K562 (cell line): ENCODE results near the gene USP9Y. TPM values are rescaled to one million over a fixed set of nuclear protein-coding genes. Genes with fewer than 3 reads are reported as not detected.
"Not testable (repeated sequence)": the region's sequence is repeated elsewhere in the genome, so short reads cannot be mapped to it uniquely, and the experiment has no call there.

Source experiments
- ATAC-seq: fragments of 200-7000 bp; cut with Tn5 transposase; 3 replicates; pipeline ENCODE4 v1.9.1; 2020; ENCODE audit warnings: moderate library complexity
- BruUV-seq: library from RNA; stranded (reverse); fragments of 400-500 nt; replicated peaks from 2 replicates; lab custom pipeline; 2021; lab: Mats Ljungman, UMichigan
- CTCF ChIA-PET: fragments of 300-600 bp; formaldehyde crosslinking; extraction: SDS; loops from one replicate; lab custom pipeline; 2021; ENCODE audit warnings: low intra/inter-chr PET ratio; lab: Yijun Ruan, JAX
- POLR2A ChIA-PET: fragments of 300-600, 350-650 bp; sonication (Branson Sonifier 250); formaldehyde crosslinking; extraction: SDS; loops from one replicate; lab custom pipeline; 2021; ENCODE audit warnings: antibody characterized with exemption, inconsistent platforms; lab: Yijun Ruan, JAX
- DNase-seq, 4 experiments: peaks; one replicate each; pipeline versions ENCODE4 v3.0.0 to v3.0.0-alpha.2; 2011 to 2018; ENCODE audit warnings: low spot score in 3 of 4, mixed read lengths in 3 of 4; ENCODE audit errors: extremely low read depth in 1 of 4
- FAIRE-seq: peaks from 2 replicates; lab custom pipeline; 2011; peaks lifted over from hg19 to GRCh38; lab: Jason Lieb, UNC
- H2AFZ ChIP-seq: 2 replicates; pipeline ENCODE4 v1.6.0; 2011; ENCODE audit warnings: low read depth, low read length, control low read depth, inconsistent platforms
- H3K27ac ChIP-seq: fragments of 200-600 bp; 3 replicates; pipeline ENCODE4 v1.8.0; 2011; ENCODE audit warnings: low read depth, mild to moderate bottlenecking, control low read depth, inconsistent platforms, low read length, moderate library complexity, mixed read lengths; ENCODE audit errors: extremely low read depth
- H3K27me3 ChIP-seq, 2 experiments: fragments of 300-600 bp in 1 of 2; 2 replicates in 1 of 2; 3 replicates in 1 of 2; pipeline versions ENCODE4 v1.6.0 to v1.8.0; 2011; ENCODE audit warnings: inconsistent platforms in 2 of 2, low read length in 2 of 2, mild to moderate bottlenecking in 1 of 2, mixed read lengths in 1 of 2, moderate library complexity in 1 of 2; ENCODE audit not compliant: control insufficient read depth in 2 of 2, insufficient read depth in 2 of 2
- H3K36me3 ChIP-seq: fragments of 300-600 bp; 3 replicates; pipeline ENCODE4 v1.8.0; 2011; ENCODE audit warnings: mild to moderate bottlenecking, low read length, inconsistent platforms; ENCODE audit not compliant: control insufficient read depth, insufficient read depth
- H3K4me1 ChIP-seq, 2 experiments: fragments of 200-600 bp in 1 of 2; replicated peaks in 1 of 2; 2 replicates in 1 of 2; 3 replicates in 1 of 2; pipeline versions ENCODE4 v1.5.1 to v1.8.0; 2011; ENCODE audit warnings: inconsistent platforms in 2 of 2, low read length in 2 of 2, mild to moderate bottlenecking in 1 of 2, mixed read lengths in 1 of 2, moderate library complexity in 1 of 2; ENCODE audit not compliant: control insufficient read depth in 2 of 2, insufficient read depth in 2 of 2
- H3K4me2 ChIP-seq: 2 replicates; pipeline ENCODE4 v1.6.1; 2011; ENCODE audit warnings: low read length, control low read depth, inconsistent platforms, mixed read lengths; ENCODE audit not compliant: insufficient read depth
- H3K4me3 ChIP-seq: fragments of 200-600 bp; sonication (generic), shearing (Covaris generic); 2 replicates; pipeline ENCODE4 v1.5.1; 2016; ENCODE audit warnings: control low read depth, inconsistent platforms
- H3K79me2 ChIP-seq: fragments of 200-600 bp; 3 replicates; pipeline ENCODE4 v1.8.0; 2011; ENCODE audit warnings: low read length, inconsistent platforms; ENCODE audit not compliant: control insufficient read depth, insufficient read depth
- H3K9ac ChIP-seq, 2 experiments: 2 replicates each; pipeline versions ENCODE4 v1.6.0 to v1.6.1; 2011; ENCODE audit warnings: low read depth in 2 of 2, low read length in 2 of 2, control low read depth in 1 of 2, inconsistent platforms in 1 of 2, mild to moderate bottlenecking in 1 of 2, mixed read lengths in 1 of 2; ENCODE audit not compliant: insufficient read depth in 1 of 2
- H3K9me1 ChIP-seq: one replicate; pipeline ENCODE4 v1.6.0; 2011; ENCODE audit warnings: inconsistent platforms, mild to moderate bottlenecking, low read length, moderate library complexity; ENCODE audit not compliant: control insufficient read depth, insufficient read depth
- H3K9me3 ChIP-seq: replicated peaks from 2 replicates; pipeline ENCODE4 v1.5.1; 2011; ENCODE audit warnings: low read depth, low read length, inconsistent platforms; ENCODE audit not compliant: control insufficient read depth, insufficient read depth
- H4K20me1 ChIP-seq: replicated peaks from 2 replicates; pipeline ENCODE4 v1.6.1; 2011; ENCODE audit warnings: low read length, inconsistent platforms, mixed read lengths; ENCODE audit not compliant: control insufficient read depth, insufficient read depth
- HMG20B ChIP-seq: fragments of 250-450 bp; sonication (Bioruptor Pico); IDR thresholded peaks from 2 replicates; pipeline ENCODE4 v1.5.0; 2021; ENCODE audit warnings: mild to moderate bottlenecking
- PML ChIP-seq: IDR thresholded peaks from 2 replicates; pipeline ENCODE4 v1.6.1; 2012; ENCODE audit warnings: low read length, inconsistent platforms
- PTTG1 ChIP-seq: fragments of 450-650 bp; IDR thresholded peaks from 2 replicates; pipeline ENCODE4 v1.6.1; 2016; ENCODE audit warnings: low read depth, mild to moderate bottlenecking, missing genetic modification characterization, missing compliant biosample characterization
- SRSF9 ChIP-seq: fragments of 200-400 bp; formaldehyde crosslinking; IDR thresholded peaks from 2 replicates; pipeline ENCODE4 v1.6.1; 2017; ENCODE audit warnings: low read depth, low read length, borderline replicate concordance
- TRIM28 ChIP-seq: fragments of 450-650 bp; IDR thresholded peaks from 2 replicates; pipeline ENCODE4 v1.6.1; 2017
- ZEB2 ChIP-seq: fragments of 450-650 bp; IDR thresholded peaks from 2 replicates; pipeline ENCODE4 v1.6.1; 2016
- ZNF23 ChIP-seq: fragments of 250-450 bp; sonication (Bioruptor Pico); IDR thresholded peaks from 2 replicates; pipeline ENCODE4 v1.4.0; 2020; ENCODE audit warnings: mild to moderate bottlenecking
- WGBS: fragments of 100-300 bp; shearing (Covaris generic); methylation state at CpG from one replicate; pipeline ENCODE4 v1.1.6; 2016; ENCODE audit warnings: low coverage, mixed read lengths; ENCODE audit not compliant: insufficient coverage; ENCODE audit errors: missing lambda C conversion rate; 5-methylcytosine and 5-hydroxymethylcytosine counted together
- in situ Hi-C: fragments of 300-500 bp; cut with MboI; formaldehyde crosslinking; loops from 4 replicates; pipeline ENCODE4 v1.15.0; 2018; ENCODE audit warnings: inconsistent platforms, mixed read lengths
- intact Hi-C: fragments of 100-400 bp; cut with micrococcal nuclease; formaldehyde crosslinking; loops from 2 replicates; pipeline ENCODE4 v1.14.2; 2022
- polyA plus RNA-seq, 8 experiments: library from polyadenylated mRNA; depleted of rRNA in 4 of 8; stranded (reverse) in 5 of 8; unstranded in 3 of 8; fragments of >200 nt; fragmentation: Nextera tagmentation in 2 of 8; fragmentation: Illumina TruSeq in 1 of 8; extraction: Ambion mirVana in 2 of 8; extraction: Trizol in 1 of 8; gene quantifications; 2 replicates each; pipeline versions ENCODE4 v1.2.1 to v1.2.3, GENCODE V29; 2011 to 2014; ENCODE audit warnings: inconsistent platforms in 1 of 8, missing spikeins in 1 of 8
- total RNA-seq, 7 experiments: library from RNA; depleted of rRNA in 6 of 7; stranded (reverse); fragments of >200 nt in 6 of 7; fragmentation: Illumina TruSeq in 2 of 7; extraction: Trizol in 2 of 7; gene quantifications; 2 replicates each; pipeline versions ENCODE4 v1.2.1 to v1.2.3, GENCODE V29; 2011 to 2021; ENCODE audit warnings: low replicate concordance in 1 of 7
- TF ChIP-seq, protein P1 (sequence below): fragments of 250-450 bp; sonication (Bioruptor Pico); IDR thresholded peaks from 2 replicates; pipeline ENCODE4 v1.4.0; 2020; ENCODE audit warnings: mild to moderate bottlenecking, moderate library complexity
- TF ChIP-seq, protein P2 (sequence below): fragments of 450-650 bp; IDR thresholded peaks from 2 replicates; pipeline ENCODE4 v1.6.1; 2016; ENCODE audit warnings: low read depth, mild to moderate bottlenecking, moderate library complexity
- TF ChIP-seq, protein P3 (sequence below): fragments of 450-650 bp; formaldehyde crosslinking; IDR thresholded peaks from 2 replicates; pipeline ENCODE4 v1.4.0; 2020; ENCODE audit warnings: mild to moderate bottlenecking

USP9Y gene
- total and polyA plus RNA-seq, 9 of the 15 experiments (the other 6 are each of a cell fraction or from before 2014, with no cell fraction given) = 0.13 TPM; not detected in 8

DNA sequence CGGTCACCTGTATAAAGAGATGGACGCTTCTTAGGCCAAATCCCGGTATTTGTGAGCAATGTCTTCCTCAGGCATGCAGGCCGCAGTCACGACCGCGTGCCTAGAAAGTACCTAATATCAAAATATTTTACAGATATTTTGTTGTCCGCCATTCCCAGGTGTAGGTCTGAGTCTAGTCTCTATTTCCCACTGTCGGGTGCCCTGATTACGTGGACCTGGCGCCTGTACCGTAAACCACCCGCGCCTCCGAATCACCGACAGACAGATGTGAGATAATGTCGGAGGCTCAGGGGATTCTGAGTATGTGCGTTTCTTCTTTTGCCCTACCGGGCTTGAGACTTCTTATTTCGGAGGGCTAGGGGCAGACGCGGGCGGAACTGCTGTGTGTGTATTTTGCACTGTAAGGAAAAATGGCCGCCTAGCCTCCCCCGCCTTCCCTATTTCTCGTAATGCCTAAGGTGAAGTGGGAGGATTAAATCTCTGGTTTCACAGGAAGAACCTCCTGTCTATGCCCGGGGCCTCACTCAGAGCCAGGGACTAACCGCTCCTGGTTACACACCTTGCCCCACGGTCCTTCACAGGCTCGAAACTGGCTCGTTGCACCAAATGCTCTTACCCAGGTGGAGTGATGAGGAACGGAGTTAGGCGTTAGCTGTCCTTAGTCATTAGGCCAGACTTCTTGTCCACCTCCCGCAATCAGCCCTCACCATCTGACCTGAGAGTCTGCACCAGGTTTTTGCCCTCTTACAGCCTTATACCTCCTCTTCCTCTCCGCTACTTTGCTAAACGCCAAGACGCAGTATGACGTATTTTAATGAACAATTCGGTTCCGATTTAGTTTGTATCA lies 38.1 kb upstream of the USP9Y start:
- intact Hi-C loops (no loop called here), in situ Hi-C loops (no loop called here)
- H2AFZ ChIP-seq = no peak overlapping the region
- no peaks in the 10 kb centered on the region for H3K27me3 ChIP-seq
- H3K4me3 ChIP-seq = no peak overlapping the region
- no peaks in the 10 kb centered on the region for H3K79me2 ChIP-seq
- H3K4me1 ChIP-seq = no peaks in the 10 kb centered on the region
- no peak overlapping the region for H3K9ac ChIP-seq
- no peaks in the 10 kb centered on the region for H3K9me3 ChIP-seq
- ChIA-PET POLR2A (no interaction called here), CTCF (no interaction called here)
- no peak for FAIRE-seq
- no peak overlapping the region for H3K27ac ChIP-seq
- DNase-seq = no peak
- WGBS = no CpG with 5 or more reads among the region's 40 CpGs
- TF ChIP-seq, protein P1, sequence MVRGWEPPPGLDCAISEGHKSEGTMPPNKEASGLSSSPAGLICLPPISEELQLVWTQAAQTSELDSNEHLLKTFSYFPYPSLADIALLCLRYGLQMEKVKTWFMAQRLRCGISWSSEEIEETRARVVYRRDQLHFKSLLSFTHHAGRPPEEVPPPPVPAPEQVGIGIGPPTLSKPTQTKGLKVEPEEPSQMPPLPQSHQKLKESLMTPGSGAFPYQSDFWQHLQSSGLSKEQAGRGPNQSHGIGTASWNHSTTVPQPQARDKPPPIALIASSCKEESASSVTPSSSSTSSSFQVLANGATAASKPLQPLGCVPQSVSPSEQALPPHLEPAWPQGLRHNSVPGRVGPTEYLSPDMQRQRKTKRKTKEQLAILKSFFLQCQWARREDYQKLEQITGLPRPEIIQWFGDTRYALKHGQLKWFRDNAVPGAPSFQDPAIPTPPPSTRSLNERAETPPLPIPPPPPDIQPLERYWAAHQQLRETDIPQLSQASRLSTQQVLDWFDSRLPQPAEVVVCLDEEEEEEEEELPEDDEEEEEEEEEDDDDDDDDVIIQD = no peak
- no peak for TF ChIP-seq PTTG1 (tag)
- TF ChIP-seq ZEB2 = no peak
- TF ChIP-seq HMG20B (CRISPR knock-in tag) = no peak
- no peak for TF ChIP-seq PML
- no peak for TF ChIP-seq ZNF23 (CRISPR knock-in tag)
- TF ChIP-seq, protein P2, sequence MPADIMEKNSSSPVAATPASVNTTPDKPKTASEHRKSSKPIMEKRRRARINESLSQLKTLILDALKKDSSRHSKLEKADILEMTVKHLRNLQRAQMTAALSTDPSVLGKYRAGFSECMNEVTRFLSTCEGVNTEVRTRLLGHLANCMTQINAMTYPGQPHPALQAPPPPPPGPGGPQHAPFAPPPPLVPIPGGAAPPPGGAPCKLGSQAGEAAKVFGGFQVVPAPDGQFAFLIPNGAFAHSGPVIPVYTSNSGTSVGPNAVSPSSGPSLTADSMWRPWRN = no peak
- TF ChIP-seq, protein P3, sequence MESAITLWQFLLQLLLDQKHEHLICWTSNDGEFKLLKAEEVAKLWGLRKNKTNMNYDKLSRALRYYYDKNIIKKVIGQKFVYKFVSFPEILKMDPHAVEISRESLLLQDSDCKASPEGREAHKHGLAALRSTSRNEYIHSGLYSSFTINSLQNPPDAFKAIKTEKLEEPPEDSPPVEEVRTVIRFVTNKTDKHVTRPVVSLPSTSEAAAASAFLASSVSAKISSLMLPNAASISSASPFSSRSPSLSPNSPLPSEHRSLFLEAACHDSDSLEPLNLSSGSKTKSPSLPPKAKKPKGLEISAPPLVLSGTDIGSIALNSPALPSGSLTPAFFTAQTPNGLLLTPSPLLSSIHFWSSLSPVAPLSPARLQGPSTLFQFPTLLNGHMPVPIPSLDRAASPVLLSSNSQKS = no peak
- TF ChIP-seq SRSF9 = no peak
- TF ChIP-seq TRIM28 = no peak
- H4K20me1 ChIP-seq = no peaks in the 10 kb centered on the region
- ATAC-seq = no peak
- BruUV-seq = no TSS peak
- H3K4me2 ChIP-seq = no peak overlapping the region
- no peaks in the 10 kb centered on the region for H3K9me1 ChIP-seq
- no peaks in the 10 kb centered on the region for H3K36me3 ChIP-seq

DNA sequence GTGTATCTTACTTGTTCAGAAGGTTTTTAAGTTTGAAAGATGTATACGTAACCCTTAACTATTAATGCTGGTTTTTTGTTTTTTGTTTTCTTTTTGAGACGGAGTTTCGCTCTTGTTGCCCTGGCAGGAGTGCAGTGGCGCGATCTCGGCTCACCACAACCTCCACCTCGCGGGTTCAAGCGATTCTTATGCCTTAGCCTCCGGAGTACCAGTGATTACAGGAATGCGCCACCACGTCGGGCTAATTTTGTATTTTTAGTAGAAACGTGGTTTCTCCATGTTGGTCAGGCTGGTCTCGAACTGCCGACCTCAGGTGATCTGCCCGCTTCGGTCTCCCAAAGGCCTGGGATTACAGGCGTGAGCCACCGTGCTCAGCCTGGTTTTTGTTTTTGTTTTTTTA lies 37.2 kb upstream of the USP9Y start:
- WGBS = no CpG with 5 or more reads among the region's 20 CpGs
- H4K20me1 ChIP-seq, H3K4me2 ChIP-seq, H3K79me2 ChIP-seq, H3K9ac ChIP-seq, CTCF ChIA-PET, H3K9me1 ChIP-seq, H3K27ac ChIP-seq, H2AFZ ChIP-seq, H3K27me3 ChIP-seq, H3K36me3 ChIP-seq, H3K4me1 ChIP-seq, DNase-seq, BruUV-seq, ATAC-seq, intact Hi-C loops, H3K4me3 ChIP-seq, in situ Hi-C loops, FAIRE-seq, H3K9me3 ChIP-seq, POLR2A ChIA-PET: not testable (repeated sequence)
